K562 (cell line): Measurements from ENCODE around the gene CLIC1. TPM values are rescaled to one million over a fixed set of nuclear protein-coding genes. Genes with fewer than 3 reads are reported as not detected.
A peak's percentile ranks its signal among the peaks of the same experiment; 100 is the strongest.

Experiments used
- CREB1 ChIP-seq, 2 experiments: sonication (generic) in 1 of 2; formaldehyde crosslinking in 1 of 2; IDR thresholded peaks; 2 replicates each; pipeline versions ENCODE4 v1.6.1 to v1.8.0; 2012 to 2022; ENCODE audit warnings: inconsistent platforms in 1 of 2, mild to moderate bottlenecking in 1 of 2, missing genetic modification reagents in 1 of 2, moderate library complexity in 1 of 2
- CXXC5 ChIP-seq: fragments of 250-450 bp; sonication (Bioruptor Pico); IDR thresholded peaks from 2 replicates; pipeline ENCODE4 v1.8.0; 2022; ENCODE audit warnings: inconsistent platforms, mild to moderate bottlenecking, moderate library complexity
- ILK ChIP-seq: fragments of 450-650 bp; IDR thresholded peaks from 2 replicates; pipeline ENCODE4 v1.6.1; 2016; ENCODE audit warnings: missing genetic modification characterization, low read depth, mild to moderate bottlenecking, missing compliant biosample characterization, moderate library complexity, borderline replicate concordance
- PTBP1 ChIP-seq: fragments of 200-400 bp; formaldehyde crosslinking; IDR thresholded peaks from 2 replicates; pipeline ENCODE4 v1.6.1; 2017; ENCODE audit warnings: low read depth, low read length
- SAP30 ChIP-seq: fragments of 200-600 bp; sonication (generic); IDR thresholded peaks from 2 replicates; pipeline ENCODE4 v1.6.1; 2012; ENCODE audit warnings: borderline replicate concordance, low read depth, mild to moderate bottlenecking, moderate library complexity, low read length, control low read depth, inconsistent platforms; ENCODE audit not compliant: insufficient read depth, poor library complexity, severe bottlenecking
- SIN3A ChIP-seq, 2 experiments: fragments of 150-350 bp in 1 of 2; IDR thresholded peaks; 2 replicates each; pipeline ENCODE4 v1.6.1; 2011 to 2016; ENCODE audit warnings: borderline replicate concordance in 2 of 2, low read depth in 2 of 2, low read length in 2 of 2, mild to moderate bottlenecking in 2 of 2, moderate library complexity in 2 of 2; ENCODE audit not compliant: control insufficient read depth in 1 of 2
- SIRT6 ChIP-seq: IDR thresholded peaks from one replicate; pipeline ENCODE4 v1.6.1; 2012; ENCODE audit warnings: low read depth, mild to moderate bottlenecking, control low read depth, inconsistent platforms, low read length, moderate library complexity
- TAF9B ChIP-seq: fragments of 450-650 bp; IDR thresholded peaks from 2 replicates; pipeline ENCODE4 v1.6.1; 2018; ENCODE audit warnings: mild to moderate bottlenecking; ENCODE audit not compliant: partially characterized antibody
- ZKSCAN1 ChIP-seq: fragments of 150-350 bp; IDR thresholded peaks from 2 replicates; pipeline ENCODE4 v1.6.1; 2016; ENCODE audit warnings: low read depth, low read length
- polyA plus RNA-seq, 8 experiments: library from polyadenylated mRNA; depleted of rRNA in 4 of 8; stranded (reverse) in 5 of 8; unstranded in 3 of 8; fragments of >200 nt; fragmentation: Nextera tagmentation in 2 of 8; fragmentation: Illumina TruSeq in 1 of 8; extraction: Ambion mirVana in 2 of 8; extraction: Trizol in 1 of 8; gene quantifications; 2 replicates each; pipeline versions ENCODE4 v1.2.1 to v1.2.3, GENCODE V29; 2011 to 2014; ENCODE audit warnings: inconsistent platforms in 1 of 8, missing spikeins in 1 of 8
- total RNA-seq, 7 experiments: library from RNA; depleted of rRNA in 6 of 7; stranded (reverse); fragments of >200 nt in 6 of 7; fragmentation: Illumina TruSeq in 2 of 7; extraction: Trizol in 2 of 7; gene quantifications; 2 replicates each; pipeline versions ENCODE4 v1.2.1 to v1.2.3, GENCODE V29; 2011 to 2021; ENCODE audit warnings: low replicate concordance in 1 of 7
- TF ChIP-seq, protein P1 (sequence below): conservative IDR thresholded peaks from 2 replicates; pipeline ENCODE4 v1.6.1; 2011; ENCODE audit warnings: low read depth, mild to moderate bottlenecking, low read length; ENCODE audit not compliant: control insufficient read depth
- TF ChIP-seq, protein P2 (sequence below), 2 experiments: fragments of 250-450 bp in 1 of 2; fragments of 450-650 bp in 1 of 2; sonication (Bioruptor Pico) in 1 of 2; IDR thresholded peaks; 2 replicates each; pipeline versions ENCODE4 v1.6.1 to v1.8.0; 2016 to 2021; ENCODE audit warnings: mild to moderate bottlenecking in 2 of 2, moderate library complexity in 2 of 2, missing compliant biosample characterization in 1 of 2, missing genetic modification characterization in 1 of 2

CLIC1 gene
- total and polyA plus RNA-seq, 9 of the 15 experiments (the other 6 are each of a cell fraction or from before 2014, with no cell fraction given) = 1,267 to 2,419 (median 1,808) TPM

DNA sequence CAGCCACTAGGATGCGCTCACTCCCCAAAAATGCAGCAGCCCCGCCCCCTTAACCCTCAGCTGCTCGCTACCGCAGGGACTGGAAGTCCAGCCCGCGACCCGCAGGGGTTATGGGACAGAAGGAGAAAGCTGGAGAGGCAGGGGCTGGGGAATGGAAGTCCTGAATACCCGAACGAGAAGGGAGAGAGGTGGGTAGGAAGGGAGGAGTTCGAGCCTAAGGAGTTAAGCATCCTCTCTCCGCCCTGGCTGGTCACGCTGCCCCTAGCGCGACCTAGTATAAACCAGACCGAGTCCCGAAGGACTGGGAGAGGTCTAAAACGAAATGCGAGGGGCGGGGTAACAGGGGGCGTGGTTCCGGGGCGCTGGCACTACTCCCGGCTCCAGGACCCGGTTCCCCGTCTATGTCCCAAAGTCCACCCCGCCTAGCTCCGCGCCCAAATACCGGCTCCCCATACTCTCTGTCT, 6.8 kb downstream of the CLIC1 start (continued):
- TF ChIP-seq, protein P1, sequence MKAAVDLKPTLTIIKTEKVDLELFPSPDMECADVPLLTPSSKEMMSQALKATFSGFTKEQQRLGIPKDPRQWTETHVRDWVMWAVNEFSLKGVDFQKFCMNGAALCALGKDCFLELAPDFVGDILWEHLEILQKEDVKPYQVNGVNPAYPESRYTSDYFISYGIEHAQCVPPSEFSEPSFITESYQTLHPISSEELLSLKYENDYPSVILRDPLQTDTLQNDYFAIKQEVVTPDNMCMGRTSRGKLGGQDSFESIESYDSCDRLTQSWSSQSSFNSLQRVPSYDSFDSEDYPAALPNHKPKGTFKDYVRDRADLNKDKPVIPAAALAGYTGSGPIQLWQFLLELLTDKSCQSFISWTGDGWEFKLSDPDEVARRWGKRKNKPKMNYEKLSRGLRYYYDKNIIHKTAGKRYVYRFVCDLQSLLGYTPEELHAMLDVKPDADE = 0 out of 2 replicates have a peak, but pooled peaks have one; percentile 28
- TF ChIP-seq SAP30 (peak; percentile 93), CXXC5 (CRISPR knock-in tag) (peak; percentile 54; the same call in 1 of the 2 replicates), PTBP1 (peak; percentile 20; the same call in 1 of the 2 replicates), TAF9B (no peak), SIRT6 (peak; percentile 18), CREB1 (IDR thresholded peaks at IDR 0.05) (peak; percentile 33; the same call in 1 of the 2 replicates), CREB1 (CRISPR knock-in tag; IDR thresholded peaks at IDR 0.05) (no peak), ILK (tag) (no peak), SIN3A (IDR thresholded peaks at IDR 0.05; ENCODE audit: borderline replicate concordance in 2 of 2, control insufficient read depth in 1 of 2, low read depth in 2 of 2, low read length in 2 of 2) (peak in 1 of 2 experiments; percentile 99; a peak in 2 of 4 replicates), ZKSCAN1 (0 out of 2 replicates have a peak, but pooled peaks have one; percentile 17)
- TF ChIP-seq, protein P2, sequence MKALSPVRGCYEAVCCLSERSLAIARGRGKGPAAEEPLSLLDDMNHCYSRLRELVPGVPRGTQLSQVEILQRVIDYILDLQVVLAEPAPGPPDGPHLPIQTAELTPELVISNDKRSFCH (CRISPR knock-in tag; IDR thresholded peaks at IDR 0.05) = no peak
- TF ChIP-seq, protein P2 (tag; IDR thresholded peaks at IDR 0.05) = peak; percentile 90; the same call in 1 of the 2 replicates
